HG03139 (cell line): ENCODE data around the gene CRYGS.
"Not testable (repeated sequence)": the region's sequence is repeated elsewhere in the genome, so short reads cannot be mapped to it uniquely, and the experiment has no call there.

Experiments
- ATAC-seq: cut with Tn5 transposase; IDR thresholded peaks from one replicate; pipeline ENCODE4 v1.9.1; 2021; ENCODE audit not compliant: unreplicated experiment

CRYGS gene

DNA sequence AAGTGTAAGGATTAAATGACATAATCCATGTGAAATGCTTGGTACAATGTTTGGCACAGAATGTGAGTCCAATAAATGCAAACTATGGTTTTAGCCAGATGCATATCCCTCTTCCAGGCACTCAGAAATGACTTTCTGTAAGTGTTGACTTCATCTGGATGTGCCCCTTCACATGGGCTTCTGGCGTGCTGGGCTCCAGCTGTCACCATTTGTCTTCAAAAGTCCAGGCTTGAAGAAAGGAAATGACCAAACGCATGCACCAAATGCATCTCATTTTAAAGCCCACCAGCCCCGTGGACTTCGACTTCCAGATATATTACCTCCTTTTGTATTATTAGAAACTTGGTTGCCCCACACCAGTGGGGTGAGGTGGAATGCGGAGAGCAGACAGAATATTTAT is 23.7 kb downstream of the CRYGS start:
- ATAC-seq = no peak

DNA sequence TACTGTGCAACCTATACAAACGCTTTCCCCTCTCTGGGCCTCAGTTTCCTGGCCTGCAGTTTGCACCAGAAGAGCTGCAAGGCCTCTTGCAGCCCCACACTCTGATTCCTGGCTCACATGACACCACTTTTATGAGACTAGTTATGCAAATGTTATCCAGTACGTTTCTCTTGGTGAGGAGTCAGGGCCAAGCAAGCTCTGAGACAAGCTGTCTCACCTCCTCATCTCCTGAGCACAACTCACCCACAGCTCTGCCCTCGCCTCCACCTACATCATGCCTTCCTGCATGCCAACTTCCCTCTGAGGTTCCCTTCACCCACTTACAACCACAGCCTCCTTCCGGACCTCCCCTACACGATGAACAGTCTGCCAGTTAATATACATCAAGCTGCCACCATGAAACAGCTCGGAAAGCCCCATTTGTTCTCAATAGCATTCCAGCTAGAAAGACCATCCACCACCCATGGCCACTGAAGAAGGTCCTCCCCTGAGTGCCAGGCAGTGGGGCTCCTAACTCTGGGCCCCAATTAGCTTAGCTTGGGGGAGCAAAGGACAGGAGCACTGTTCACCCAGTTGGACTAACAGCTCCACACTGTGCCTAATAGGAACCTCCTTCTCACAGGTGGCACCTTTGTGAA is 25.0 kb downstream of the CRYGS start:
- ATAC-seq = no peak

DNA sequence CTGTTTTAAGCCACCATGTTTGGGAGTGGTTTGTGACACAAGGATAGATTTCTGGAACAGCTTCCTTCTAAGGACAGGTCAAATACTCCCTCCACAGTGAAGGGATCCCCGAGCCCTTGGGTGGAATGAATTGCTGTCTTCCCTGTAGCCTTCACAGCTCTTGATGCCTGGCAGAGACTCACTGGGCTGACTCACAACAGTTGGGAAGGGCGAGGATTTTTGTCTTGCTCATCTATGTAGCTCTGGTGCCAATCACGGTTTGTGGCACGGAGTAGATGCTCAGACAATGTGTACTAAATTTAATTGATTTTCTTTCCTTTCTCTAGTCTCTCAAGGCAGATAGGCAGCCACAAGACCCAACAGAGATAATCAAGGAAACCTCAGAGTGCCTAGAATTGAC is 27.0 kb downstream of the CRYGS start:
- no peak for ATAC-seq

DNA sequence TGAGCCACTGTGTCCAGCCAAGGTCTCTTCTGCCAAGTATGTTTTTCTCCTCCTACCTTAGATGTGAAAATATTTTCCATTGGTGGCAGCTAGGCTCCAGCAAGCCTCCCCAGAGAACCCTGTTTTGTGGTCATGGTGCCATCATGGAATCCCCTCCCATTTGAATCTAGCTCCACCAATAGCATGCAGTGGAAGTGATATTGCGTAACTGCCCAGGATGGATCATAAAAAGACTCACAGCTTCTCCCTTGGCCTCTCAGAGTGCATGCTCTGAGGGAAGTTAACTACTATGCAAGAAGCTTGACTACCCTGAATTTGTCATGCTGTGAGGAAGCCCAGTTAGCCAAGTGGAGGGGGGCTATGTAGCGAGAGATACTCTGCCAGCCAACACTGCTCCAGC is 27.5 kb downstream of the CRYGS start:
- ATAC-seq = no peak

DNA sequence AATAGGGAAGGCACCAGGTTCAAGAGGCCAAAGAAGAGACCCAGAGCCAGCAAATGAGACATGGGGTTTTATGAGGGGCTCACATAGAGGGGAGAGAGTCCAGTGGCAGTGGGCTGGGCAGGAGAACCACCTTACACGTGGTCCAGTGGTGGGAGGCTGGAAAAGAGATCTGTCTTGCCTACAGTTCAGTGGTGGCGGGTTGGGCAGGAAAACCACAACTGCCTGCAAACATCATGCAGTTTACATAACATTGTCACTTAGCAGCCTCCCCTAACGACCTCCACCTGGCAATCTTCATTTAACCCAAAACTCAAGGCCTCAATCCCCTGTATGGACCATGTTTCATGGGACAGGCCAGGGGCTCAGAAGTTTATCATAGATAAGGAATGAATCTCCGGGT is 29.1 kb downstream of the CRYGS start:
- no peak for ATAC-seq

DNA sequence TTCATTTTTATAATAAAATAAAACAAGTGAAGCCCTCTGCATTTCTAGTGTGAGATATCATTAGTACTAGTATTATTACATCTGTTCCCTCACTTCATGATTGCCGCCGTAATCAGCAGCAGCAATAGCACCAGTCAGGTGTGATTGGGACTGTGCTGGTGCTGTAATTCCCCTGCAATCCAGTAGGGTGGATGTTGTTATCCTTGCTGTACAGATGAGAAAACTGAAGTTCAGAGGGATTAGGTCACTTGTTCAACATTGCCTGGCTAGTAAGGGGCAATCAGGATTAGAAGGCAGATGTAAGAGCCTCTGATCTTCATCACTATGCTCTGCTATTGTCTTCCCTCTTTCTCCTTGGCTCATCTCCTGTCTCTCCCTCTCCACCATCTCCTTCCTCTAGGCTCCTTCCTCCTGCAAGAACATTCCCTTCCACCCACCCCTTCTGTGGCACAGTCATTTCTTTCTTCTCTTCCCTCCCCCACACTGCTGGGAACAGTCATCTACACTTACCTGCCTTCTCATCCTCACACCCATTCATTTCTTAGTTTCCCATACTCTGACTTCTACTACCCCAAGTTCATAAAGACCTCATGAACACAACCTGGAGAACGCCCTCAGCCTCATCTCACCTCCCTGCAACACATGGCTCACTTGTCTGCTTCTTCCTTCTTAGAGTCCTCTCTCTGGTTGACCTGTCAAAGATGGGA is 29.7 kb downstream of the CRYGS start:
- no peak for ATAC-seq

DNA sequence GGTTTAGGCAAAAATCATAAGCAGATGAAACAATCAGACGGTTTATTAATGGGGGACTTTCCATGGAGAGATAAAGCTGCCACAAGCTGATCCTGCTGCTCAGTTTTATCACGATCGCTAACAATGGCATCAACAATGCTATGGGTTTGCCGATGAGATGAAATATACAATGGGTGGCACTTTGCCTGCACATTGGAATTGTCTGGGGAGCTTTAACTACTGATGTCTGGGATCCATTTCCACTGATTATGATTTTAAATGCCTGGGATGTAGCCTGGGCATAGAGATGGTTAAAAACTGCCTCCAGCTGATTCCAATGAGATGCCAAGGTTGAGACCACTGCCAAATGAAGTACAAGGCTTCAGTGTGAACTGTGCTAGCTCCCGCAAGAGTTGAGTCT is 30.8 kb downstream of the CRYGS start:
- no peak for ATAC-seq

DNA sequence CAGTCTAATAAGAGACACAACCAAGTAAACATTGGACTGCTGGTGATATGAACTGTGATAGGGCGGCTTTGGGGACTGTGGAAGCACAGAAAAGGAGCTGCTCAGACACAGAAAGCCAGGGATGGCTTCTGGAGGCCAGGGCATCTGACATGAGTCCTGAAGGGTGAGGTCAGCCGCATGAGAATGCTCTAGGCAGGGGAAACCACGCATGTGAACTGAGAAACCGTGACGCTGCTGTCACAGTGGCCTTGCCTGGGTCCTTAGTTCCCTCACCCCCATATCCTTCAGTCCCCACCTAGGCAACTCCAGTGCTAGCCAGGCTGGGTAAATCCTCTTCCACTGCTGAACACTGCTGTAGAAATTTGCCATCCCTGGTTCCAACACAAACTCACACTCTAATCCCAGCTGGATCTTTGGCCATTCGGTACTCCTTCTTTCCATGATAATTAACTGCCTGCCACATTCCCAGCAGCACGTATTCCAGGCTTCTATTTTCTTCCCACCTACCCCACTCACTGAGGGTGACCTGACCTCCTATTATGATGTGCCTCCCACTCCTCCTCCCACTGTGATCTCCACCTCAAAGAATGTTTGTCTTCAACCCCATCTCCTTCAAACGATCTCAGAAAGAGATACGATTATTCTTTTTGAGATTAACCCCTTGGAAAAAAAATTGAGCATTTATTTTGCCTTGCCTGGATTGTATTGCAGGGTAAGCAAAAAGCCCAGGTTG is 31.4 kb downstream of the CRYGS start:
- ATAC-seq = no peak

DNA sequence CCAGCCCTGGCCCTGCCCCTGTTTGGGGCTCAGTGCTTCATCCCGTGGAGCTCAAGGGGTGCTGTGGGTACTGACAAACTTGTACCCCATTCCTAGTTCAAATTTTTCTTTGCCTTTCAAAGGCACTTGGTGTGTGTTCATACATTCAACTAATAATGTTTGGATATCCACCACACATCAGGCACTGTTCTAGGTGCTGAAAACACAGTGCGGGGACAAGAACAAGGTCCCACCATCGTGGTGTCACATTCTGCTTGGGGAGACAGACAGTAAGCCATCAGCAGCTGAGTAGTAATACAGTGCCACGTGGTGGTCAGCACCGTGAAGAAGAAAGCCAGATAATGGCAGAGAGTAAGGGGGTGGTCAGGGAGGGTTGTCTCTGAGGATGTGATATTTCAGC is 32.5 kb downstream of the CRYGS start:
- no peak for ATAC-seq

DNA sequence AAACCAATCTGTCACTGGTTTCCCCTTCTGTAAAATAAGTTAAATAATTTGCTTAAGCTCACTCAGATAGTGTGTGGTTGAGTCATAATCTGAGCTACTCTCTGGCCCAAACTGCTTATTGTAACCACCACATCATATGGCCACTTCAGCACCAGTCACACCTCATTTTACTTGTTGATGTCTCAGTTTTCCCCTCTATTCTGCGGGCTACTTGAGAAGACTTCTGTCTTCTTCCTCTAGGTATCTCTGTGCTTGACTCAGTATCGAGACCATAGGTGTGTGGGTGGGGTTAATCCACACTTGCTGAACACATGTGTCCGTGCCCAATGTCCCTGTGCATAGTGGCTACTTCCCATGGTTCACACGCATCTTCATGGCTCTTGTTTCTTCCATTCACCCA is 32.9 kb downstream of the CRYGS start:
- ATAC-seq = peak; percentile 52

DNA sequence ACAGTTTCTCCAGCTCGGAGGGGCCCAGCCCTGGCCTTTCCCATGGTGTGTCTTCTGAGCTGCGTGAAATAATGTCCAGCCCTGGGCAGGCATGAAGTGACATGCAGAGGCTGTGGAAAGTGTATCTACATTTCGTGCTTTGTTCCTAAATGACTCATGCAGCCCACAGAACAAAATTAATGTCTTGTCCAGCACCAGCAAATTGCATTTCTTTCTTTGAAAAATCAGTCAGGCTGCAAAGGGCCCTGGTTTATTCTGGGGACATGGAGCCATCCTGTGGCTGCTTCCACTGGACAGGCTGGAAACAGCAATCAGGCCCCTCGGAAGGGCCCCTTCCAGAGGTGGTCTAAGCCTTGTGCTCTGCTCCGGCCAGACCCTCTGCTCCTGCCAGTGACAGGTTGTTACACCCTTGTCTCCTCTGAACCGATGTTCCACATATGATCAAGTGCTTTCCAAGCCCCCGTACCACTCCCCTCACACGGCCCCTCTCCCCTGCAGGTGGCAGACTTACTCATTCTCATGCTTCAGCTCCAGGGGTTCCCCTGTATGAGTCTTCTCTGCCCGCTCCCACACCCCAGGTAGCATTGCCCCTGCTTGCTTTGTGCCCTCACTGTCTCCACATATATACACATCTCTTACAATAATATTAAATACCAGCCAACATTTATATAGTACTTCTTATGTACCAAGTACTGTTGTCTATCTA is 33.7 kb downstream of the CRYGS start:
- ATAC-seq = no peak

DNA sequence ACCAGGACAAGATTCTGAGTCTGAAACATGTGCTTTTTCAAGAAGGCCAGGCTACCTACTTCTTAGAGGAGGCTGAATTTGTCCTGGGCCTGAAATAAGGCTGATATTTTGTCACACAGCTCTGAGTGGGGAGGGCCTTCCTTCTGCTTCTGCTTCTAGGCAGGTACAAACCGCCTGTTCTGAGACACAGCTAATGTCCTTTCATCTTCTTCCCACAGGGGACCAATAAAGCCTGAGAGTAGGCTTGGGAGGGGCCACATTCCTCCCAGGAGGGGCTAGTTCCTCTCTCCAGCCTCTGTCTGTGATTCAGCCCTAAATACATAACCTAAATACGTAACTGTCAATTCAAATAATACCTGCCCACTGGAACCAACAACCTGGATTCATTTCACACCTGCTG is 34.8 kb downstream of the CRYGS start:
- ATAC-seq = no peak

DNA sequence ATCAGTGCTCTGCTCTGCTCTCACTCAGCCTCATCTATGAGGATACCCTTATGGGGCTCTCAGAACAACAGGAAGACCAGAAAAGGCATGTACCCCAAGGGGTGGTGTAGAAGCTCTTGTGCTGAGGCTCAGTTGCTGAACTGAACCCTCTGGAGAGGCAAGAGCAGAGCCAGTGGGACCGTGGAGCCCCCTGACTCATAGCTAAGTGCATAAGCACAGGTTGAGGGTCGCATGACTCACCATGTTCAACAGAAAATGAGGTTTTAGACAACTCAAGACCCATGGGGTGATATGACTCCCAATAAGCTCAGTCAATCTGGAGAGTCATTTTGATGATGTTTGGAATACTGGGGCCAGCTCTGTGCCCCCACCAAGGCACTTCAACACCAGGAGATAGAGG is 37.3 kb downstream of the CRYGS start:
- ATAC-seq = no peak

DNA sequence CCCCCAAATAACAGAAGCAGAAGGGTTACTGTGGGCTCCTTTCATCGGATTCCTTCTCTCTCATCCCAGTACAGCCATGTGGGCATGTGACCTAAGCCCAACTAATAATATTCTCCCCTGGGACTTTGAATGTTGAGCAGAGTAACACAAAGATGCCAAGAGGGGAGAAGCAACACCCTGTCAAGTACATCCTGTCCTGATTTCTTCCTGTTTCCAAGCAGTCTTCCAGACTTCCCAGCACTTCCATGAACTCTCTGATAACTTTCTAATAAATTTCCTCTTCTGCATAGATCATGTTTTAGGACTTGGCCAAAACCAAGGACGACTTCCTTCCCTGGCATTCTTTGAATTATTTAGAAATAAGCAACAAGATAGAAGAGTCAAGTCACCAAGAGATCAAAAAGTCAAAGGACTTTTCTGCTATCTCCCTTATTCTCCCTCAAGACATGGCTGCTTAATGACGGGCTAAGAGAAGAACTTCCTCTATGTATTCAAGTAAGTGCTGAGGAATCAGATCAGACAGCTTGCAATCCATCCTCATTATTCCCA is 37.9 kb downstream of the CRYGS start:
- ATAC-seq = no peak

DNA sequence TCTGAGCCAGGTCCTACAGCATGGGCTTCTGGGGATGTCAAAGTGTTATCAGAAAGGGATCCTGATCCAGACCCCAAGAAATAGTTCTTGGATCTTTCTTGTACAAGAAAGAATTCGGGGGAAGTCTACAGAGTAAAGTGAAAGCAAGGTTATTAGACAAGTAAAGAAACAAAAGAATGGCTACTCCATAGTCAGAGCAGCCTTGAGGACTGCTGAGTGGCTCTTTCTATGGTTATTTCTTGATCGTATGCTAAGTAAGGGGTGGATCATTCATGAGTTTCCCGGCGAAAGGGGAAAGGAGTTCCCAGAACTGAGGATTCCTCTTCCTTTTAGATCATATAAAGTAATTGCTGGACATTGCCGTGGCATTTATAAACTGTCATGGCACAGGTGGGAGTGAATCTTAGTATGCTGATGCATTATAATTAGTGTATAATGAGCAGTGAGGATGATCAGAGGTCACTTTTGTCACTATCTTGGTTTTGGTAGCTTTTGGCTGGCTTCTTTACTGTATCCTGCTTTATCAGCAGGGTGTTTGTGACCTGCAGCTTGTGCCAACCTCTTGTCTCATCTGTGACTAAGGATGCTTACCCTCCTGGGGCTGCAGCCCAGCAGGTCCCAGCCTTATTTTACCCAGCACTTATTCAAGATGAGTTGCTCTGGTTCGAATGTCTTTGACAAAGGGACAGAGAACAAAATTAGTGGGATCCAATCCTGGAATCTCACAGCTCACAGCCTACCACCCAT is 41.0 kb downstream of the CRYGS start:
- ATAC-seq = no peak

DNA sequence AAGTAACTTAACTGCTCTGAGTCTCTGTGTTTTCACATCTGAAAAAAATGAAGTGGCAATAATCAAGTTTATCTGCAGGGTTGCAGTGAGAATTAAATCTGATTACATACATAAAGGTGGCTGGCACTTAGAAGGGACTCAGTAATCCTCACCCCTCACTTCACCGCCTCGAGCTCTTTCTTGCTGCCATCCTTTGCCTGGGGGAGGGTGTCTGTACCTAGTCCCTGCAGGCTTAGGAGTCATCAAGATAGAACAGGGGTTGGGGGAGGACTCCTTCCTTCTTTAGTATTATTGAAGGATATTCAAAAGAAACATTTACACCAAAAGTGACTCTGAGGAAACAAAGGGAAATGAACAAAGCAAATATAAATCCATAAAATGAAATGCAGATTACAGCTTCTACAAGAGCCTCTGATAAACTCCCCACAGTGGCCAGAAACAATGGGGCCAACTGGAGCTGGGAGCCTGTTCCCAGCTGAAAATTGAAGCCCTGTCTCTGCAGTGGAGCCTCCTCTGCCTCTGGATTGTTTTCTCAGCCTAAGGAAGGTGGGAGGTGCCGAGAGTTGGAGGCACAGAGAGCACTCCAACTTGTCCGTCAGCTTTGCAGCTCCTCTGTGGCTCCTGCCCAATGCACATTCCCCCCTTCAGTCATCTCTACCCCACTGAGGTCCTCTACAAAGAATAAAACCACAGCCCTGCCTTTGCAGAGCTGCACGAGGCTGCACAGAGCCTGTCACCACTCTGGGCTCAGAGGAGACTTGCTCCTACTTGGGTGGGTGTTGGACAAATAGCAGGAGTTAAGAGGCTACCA is 41.8 kb downstream of the CRYGS start:
- ATAC-seq = no peak

DNA sequence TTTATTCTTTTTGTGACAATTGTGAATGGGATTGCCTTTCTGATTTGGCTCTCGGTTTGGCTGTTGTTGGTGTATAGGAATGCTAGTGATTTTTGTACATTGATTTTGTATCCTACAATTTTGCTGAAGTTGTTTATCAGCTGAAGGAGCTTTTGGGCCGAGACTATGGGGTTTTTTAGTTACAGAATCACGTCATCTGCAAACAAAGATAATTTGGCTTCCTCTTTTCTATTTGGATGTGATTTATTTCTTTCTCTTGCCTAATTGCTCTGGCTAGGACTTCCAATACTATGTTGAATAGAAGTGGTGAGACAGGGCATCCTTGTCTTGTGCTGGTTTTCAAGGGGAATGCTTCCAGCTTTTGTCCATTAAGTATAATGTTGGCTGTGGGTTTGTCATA is 44.2 kb downstream of the CRYGS start:
- not testable (repeated sequence) for ATAC-seq

DNA sequence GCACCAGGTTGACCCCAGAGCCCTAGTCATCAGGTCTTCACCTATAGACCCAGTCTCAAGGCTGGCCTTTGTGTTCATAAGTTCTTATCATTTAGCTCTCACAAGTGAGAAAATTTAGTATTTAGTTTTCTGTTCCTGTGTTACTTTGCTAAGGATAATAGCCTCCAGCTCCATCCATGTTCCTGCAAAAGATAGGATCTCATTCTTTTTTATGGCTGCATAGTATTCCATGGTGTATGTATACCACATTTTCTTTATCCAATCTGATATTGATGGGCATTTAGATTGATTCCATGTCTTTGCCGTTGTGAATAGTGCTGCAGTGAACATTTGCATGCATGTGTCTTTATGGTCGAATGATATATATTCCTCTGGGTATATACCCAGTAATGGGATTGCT is 46.2 kb downstream of the CRYGS start:
- not testable (repeated sequence) for ATAC-seq

DNA sequence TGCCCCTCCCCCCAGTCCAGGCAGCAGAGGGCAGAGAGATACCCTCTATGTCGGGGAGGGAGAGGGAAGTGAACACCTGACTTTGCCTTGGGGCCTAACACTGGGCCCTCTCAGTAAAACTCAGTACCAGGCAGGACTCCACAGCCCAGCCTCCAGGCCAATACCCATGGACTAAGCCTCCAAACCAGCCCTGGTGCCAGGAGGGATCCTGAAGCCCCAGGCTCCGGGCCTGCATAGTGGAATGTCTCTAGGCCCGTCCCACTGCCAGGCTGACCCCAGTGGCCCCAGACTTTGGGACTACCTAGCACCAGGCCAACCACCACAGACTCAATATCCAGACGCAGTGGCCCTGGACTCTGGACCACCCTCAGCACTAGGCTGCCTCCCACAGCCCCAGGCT is 46.6 kb downstream of the CRYGS start:
- ATAC-seq = no peak

DNA sequence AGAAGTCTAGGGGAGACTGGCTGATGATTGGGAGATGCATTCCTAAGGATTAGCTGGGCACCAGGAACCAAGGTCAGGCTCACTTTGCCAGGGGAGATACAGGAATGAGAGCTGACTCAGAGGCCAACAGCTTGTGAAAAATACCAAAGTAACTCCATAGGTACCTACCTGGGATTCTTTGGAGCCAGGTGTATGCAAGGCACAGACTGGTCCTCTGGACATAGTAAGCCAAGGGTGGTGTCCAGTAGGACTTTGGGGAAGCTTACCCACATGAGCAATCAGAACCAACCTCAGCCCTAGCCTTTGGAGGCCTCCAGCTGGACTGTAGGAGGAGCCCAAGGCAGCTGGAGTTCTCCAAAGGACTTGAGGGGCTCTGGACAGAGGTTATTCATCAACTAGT is 47.5 kb downstream of the CRYGS start:
- no peak for ATAC-seq
